ENCODE data around the gene CBX4.

- TF ChIP-seq EZH2phosphoT487 (IDR thresholded peaks at IDR 0.05) = no peak
- no peak for TF ChIP-seq CTCF (IDR thresholded peaks at IDR 0.05)
- no peak for TF ChIP-seq EZH2 (IDR thresholded peaks at IDR 0.05)
Measured at GRCh38 chr17:79803421-79803996, 35.7 kb downstream of the CBX4 start.
